Stimulated activated CD4-positive, alpha-beta T cell treated with anti-CD3 and anti-CD28 coated beads, Interleukin-1b, Interleukin-23, amount 100 ng/mL, for 4 hours (primary cell): ENCODE measurements around the gene PCSK9.
A peak's percentile ranks its signal among the peaks of the same experiment; 100 is the strongest.

Experiments used
- DNase-seq, 2 donors: peaks; one replicate each; pipeline ENCODE4 v3.0.0-alpha.2; 2020; ENCODE audit warnings: low read depth in 2 of 2

Gene PCSK9

DNA sequence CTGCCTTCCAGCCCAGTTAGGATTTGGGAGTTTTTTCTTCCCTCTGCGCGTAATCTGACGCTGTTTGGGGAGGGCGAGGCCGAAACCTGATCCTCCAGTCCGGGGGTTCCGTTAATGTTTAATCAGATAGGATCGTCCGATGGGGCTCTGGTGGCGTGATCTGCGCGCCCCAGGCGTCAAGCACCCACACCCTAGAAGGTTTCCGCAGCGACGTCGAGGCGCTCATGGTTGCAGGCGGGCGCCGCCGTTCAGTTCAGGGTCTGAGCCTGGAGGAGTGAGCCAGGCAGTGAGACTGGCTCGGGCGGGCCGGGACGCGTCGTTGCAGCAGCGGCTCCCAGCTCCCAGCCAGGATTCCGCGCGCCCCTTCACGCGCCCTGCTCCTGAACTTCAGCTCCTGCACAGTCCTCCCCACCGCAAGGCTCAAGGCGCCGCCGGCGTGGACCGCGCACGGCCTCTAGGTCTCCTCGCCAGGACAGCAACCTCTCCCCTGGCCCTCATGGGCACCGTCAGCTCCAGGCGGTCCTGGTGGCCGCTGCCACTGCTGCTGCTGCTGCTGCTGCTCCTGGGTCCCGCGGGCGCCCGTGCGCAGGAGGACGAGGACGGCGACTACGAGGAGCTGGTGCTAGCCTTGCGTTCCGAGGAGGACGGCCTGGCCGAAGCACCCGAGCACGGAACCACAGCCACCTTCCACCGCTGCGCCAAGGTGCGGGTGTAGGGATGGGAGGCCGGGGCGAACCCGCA is at the start of gene PCSK9:
PCSK9 (plus strand) TSS at position 207 of the 741 bp plus-strand sequence; CDS start at position 497, 290 bp downstream.
- no peak for DNase-seq

DNA sequence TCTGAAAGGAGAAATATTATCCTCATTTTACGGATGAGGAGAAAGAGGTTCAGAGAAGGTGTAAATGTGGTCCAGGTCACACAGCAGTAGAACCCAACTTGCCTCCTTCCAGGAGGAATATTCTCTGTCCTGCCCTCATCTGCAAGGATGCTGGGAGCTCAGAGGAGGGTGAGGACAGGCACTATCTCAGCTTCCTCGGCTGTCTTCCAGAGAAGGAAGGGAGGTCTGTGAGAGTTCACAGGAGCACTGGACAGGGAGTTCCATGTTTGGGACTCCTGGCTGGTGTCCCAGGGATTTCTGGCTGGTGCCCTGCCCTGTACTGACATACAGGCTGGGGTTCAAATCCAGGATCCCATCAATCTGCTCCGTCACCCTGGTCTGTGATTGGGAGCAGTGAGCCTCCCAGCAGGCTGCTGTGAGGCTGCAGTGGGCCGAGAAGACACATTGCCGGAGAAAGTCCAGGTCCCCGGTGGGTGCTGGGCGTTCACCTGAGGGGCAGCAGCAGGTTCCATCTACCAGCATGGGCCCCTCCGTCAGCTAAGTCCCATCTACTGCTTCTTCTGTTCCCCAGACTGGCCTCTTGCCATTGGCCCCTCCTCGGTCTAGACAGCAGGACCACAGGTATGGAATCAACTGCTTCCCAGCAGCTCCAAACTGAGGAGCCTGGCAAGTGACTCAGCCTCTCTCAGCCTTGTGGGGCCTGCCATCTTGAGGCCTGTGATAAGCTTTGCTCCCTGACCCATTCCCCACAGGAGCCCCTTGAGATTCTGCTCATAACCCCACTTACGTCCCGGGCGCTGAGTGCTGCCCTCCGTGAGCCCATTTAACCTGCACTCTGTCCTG is 49.2 kb upstream of the PCSK9 start:
- no peak for DNase-seq

DNA sequence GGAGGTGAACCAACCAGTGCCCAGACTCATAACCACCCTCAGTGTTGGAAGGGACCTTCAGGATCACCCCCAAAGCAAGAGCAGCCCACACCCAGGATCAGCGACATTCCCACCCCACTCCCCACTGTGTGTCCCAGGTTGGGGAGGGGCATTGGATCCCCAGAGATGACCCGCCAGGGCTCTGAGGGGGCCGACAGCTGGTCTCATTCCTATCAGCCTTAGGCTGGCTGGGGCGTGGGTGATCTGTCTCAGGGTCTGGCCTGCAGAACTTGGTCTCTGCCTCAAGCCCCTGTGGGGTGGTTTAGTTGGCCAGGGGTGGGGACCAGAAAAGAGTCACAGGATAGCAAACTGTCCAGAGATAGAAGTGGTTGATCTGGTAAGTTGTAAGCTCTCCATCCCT is 48.4 kb upstream of the PCSK9 start:
- no peak for DNase-seq

DNA sequence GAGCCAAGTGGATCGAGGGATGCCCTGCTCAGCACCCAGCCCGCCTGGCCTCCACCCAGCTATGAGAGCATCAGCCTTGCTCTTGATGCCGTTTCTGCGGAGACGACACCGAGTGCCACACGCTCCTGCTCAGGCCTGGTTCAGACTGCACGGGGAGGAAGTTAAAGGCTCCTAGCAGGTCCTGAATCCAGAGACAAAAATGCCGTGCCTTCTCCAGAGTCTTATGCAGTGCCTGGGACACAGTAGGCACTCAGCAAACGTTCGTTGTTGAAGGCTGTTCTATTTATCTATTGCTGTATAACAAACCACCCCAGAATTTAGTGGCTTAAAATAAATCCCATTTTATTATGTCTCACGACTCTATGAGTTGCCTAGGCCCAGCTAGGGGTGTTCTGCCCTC is 47.4 kb upstream of the PCSK9 start:
- DNase-seq: no peak

DNA sequence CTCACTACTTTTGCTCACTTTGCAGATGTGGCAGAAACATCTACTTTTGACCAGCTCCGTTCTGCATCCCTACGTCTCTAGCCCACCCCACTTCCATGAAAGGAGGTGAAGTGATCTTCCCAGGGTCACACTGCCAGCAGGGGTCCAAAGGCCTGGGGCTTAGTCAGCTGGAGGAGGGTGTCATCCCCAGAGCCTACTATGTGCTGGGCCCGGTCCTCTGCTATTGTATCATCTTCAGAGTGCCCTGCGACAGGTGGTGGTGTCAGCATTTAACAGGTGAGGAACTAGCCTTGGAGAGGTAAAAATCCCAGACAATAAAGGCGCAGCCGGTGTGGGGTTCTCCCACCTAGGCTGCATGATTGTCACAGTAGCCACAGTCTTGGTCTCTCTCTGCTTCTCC is 46.2 kb upstream of the PCSK9 start:
- no peak for DNase-seq

DNA sequence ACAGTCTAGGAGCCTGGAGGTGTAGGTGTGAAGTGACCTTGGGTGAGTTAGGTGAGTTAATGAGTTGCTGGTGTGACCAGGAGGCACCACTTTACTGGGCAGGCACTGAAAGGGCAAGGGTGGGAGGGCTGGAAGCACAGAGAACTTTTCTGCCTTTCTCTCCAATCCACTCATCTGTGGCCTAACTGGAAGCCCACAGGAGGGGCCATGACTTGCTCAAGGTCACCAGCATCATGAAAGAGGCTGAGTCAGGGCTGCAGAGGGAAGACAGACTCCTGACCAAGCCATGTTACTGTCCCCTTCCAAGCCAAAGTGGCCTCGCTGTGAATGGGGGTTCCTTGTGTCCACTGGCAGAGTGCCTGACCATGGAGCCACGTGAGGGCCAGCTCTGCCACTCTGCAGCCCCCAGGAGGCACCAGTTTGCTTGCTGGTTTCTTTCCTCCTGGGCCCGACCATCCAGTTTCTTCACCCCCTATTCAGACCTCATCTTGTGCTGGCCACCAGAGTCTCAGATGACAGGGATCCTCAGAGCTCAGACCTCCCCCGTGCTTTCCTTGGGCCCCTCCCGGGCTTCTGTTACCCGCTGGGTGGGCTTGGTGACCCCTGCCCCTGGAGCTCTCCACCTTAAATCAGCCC is 44.9 kb upstream of the PCSK9 start:
- DNase-seq: no peak

DNA sequence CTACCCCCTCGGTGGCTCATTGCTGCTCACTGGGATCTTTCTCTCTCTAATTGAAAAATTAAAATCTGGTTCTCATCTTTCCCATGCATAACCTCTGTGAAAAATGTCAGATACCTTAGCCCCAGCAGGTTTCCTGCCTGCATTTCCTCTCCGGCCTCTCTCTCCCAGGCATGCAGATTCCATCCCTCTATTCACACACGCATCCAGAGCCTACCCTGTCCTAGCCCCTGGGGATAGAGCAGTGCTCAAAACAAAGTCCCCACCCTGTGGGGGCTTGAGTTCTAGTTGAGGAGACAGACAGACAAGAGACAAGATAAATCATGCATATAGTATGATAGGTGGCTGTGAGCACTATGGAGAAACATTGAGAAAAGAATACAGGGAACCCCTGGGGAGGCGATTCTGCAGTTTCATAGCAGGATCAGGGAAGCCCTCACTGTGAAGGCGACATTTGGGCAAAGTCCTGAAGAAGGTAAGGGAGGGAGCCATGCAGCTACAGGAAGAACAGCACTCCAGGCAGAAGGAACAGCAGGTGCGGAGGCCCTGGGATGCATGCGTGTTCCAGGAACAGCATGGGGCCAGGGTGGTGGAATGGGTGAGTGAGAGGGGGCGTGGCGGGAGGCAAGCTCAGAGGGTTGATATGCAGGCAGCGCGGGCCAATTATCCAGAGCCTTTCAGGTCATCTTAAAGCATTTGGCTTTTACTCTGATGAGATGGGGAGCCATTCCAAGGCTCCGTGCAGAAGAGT is 44.2 kb upstream of the PCSK9 start:
- DNase-seq: no peak

DNA sequence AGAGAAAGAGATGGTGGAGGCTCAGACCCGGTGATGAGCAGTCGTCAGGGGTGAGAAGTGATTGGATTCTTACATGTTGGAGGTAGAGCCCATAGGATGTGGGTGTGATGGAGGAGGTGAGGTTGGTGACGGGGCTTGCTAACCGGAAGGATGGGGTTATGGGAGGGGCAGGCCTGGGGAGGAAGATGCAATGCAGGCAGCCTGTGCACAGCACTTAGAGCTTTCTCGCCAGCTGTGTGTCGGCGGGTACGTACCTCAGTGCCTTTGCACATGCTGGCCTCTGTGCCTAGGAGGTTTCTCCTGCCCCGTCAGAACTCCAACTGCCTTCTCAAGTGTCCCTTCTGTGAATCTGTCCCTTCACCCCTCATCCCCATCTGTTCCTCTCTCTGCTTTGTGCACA is 43.5 kb upstream of the PCSK9 start:
- DNase-seq: peak in 1 of 2 donors; percentile 10

DNA sequence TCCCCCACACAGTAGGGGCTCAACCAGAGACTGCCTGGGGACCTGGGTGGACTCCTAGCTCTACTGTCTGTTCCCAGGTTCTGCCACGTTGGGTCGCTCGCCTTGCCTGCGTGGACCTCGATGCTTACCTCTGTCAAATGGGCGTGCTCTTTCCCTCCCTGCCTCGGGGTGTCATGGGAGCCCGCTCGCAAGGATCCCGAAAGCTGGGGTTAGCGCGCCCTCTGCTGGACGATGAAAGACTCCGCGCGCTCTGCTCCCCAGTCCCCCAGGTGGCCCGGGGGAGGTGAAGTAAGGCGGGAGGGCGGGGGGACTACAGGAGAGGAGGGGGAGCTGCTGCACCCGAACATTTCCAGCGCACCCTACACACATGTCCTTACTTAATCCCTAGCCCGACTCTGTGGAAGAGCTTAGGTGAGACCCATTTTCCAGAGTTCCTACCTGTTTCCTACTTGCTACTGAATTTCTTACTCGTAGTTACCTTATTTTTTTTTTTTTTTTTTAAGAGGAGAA is 42.9 kb upstream of the PCSK9 start:
- DNase-seq: peak; percentile 69 to 71

DNA sequence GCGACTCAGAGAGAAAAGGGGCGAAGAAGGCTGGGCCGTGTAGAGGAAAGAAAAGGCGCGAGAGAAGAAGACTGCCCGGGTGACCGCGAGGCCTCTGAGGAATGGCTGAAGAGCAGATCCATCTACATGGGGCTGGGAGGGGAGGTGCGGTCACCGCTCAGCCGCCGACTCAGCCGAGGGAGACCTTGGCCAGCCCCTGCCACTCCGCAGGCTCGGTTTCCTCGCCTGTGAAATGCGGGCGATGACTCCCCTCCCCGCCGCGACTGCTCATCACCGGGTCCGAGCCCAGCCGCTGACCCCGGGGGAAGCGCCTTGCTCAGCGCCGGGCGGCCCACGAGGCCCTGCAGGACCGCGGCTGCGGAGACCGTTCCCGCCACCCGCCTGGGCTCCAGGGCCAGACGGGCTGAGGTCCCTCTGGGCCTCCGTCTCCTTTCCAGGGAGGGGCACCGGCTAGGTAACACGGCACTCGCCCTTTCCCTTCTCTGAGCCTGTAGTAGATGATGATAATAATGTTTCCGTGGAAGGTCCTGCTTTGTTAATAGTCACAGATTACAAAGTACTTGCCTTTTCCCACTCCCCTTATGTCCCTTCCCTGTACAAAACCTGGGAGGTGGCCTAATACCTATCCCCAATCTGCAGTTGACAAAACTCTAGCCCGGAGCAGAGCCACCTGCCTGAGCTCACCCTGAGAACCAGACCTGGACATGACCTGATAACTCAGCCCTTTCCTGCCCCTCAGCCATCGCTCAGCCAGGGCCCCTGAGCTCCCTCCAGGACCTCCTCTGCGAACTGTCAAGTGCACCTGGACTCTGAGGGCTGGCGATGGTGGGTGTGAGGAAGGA is 42.3 kb upstream of the PCSK9 start:
- no peak for DNase-seq

DNA sequence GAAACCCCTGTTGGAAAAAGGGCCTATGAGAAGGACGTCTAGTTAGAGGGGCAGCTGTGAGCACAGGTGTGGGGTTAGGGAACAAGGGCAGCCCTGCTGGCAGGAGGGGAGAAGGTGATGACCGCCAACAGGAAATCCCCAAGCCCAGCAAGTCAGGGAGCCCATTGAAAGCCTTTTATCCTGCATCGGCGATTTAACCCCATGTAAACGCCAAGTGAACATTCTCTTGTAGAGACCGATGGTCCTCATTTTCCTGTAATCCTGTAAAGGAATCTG is 41.7 kb upstream of the PCSK9 start:
- DNase-seq: no peak

DNA sequence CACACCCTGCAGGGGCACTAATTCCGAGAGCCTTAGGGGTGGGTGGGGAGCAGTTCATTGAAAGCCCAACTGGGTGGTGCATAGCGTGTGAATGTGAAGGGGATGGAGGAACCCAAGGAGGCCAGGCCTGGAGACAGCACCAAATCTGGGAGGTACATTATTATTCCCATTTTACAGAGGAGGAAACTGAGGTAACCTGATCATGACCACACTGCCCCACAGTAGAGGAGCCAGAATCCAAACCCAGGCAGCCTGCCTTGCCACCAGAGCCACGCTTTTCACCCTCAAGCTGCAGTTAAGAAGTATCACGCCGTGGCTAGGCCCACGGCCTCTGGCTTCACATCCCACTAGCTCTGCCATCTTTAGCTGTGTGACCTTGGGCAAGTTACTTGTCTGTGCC is 41.2 kb upstream of the PCSK9 start:
- DNase-seq: no peak

DNA sequence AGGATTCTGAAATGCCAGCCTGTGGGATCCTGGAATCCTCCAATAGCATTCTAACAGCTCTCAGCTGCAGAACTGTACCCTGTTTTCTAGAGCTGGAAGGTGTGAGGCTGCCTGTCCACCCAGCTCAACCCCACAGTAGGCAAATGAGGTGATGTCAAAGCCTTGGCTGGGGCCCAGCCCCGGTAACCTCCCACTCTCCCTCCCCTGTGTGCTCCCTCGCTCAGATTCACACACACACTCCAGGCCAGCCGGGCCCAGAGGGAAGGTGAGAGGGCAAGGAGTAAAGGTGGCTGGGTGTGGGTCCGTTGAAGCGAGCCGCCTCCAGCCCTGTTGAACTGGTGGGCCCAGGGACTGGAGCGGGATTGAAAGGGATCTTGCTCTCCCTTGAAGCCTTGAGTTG is 40.7 kb upstream of the PCSK9 start, which contains the start of gene BSND:
BSND (plus strand) TSS at position 257 of the 400 bp plus-strand sequence. CDS start 254 bp downstream, outside the sequence.
- no peak for DNase-seq

DNA sequence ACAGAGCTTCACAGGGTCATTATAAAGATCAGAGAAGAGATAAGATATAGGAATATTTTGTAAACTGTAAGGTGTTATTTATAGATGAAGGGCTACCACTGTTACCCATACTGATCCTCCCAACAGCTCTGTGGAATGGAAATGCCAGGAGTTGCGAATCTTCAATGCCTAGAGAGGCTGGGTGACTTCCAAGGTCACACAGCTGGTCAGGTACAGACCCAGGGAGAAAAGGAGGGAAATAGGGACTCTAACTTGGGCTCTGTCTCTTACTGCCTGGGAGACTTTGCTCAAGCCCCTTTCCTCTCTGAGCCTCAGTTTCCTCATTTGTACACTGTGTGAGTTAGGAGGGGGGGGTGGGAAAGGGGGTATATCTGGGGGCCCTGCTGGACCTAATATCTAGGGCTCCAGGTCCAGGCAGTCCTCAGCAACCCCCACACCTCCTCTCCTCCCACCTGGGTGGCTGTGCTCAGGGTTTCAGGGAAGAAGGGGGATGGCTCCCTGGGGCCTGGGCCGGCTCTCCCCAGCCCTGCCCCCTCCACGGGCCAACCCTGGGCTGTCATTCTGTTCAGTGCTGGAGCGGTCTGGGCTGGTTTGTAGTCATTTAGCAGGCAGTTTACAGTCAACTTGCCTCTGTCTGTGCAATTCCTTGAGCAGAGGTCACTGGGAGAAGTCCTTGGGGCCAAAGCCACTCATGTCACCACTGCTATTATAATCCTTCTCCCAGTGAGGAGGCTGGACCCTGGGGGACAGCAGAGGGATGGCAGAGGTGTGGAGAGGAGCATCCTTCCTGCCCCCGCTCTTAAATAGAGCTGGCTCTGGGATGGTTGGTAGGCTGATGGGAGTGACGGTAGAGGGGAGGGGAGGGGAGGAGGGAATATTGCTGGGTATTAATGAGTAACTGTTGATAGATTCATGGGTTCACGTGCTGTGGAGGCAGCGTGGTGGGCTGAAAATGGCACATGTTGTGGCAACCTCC is 39.0 kb upstream of the PCSK9 start:
- DNase-seq: no peak

DNA sequence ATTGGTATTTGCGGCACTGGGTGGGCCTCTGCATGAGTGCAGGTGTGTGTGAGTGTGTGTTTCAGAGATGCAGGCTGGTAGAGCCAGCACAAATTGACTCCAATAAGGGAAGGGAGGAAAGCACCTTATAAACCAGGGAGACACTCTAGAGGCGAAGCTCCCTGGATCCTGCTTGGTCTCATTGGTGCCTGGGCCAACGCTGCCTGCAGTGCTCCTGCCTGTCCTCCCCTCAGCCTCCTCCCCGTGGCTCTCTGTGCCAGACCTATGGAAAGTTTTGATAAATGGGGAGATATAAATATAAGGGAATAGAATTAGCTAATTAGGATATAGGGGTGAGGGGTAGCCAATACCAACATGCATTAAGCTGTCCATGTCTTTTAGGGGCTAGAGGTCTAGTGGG is 38.0 kb upstream of the PCSK9 start:
- DNase-seq: no peak

DNA sequence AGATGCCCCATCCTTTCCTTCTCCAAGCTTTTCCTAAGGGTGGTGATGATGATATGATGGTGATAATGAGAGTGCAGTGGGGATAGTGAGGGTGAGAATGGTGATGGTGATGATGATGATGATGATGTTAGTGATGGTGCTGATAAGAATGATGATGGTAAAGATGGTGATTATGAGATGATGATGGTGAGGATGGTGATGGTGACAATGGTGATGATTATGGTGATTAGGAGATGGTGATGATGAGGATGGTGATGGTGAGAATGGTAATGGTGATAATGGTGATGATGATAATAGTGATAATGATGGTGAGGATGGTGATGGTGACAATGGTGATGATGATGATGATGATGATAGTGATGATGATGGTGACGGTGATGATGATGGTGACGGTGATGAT is 36.7 kb upstream of the PCSK9 start:
- DNase-seq: no peak

DNA sequence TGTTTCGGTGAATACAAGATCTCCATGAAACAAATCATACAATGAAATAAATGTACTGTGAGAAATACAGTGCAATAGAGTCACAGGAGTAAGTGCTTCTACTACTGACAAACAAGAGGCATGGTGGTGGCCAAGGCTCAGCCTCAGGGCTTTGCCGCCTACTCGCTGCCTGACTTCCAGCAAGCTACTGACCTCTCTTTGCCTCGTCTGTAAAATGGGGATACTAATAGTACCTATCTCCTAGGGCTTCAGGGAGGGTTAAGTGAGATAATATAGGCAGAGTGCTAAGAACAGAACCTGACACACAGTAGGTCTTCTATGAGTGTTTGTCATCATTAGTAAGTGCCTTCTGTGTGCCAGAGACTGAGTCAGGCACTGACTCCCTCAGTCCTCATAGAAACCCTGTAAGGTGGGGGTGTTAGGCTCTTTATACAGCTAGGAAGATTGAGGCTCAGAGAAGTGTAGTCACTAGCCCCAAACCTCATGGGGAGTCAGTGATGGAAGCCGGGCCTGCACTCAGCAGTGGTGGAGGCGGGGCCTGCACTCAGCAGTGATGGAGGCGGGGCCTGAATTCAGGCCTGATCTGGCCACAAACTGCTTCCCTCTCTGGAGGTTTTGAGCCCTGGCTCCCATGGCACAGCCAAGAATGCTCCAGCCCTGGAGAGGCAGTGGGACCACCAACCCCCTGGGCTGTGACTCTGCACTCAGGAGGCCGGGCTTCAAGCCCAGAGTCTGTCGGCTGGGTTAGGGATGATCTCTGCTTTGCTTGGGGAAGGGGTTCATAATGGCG is 33.8 kb upstream of the PCSK9 start:
- no peak for DNase-seq

DNA sequence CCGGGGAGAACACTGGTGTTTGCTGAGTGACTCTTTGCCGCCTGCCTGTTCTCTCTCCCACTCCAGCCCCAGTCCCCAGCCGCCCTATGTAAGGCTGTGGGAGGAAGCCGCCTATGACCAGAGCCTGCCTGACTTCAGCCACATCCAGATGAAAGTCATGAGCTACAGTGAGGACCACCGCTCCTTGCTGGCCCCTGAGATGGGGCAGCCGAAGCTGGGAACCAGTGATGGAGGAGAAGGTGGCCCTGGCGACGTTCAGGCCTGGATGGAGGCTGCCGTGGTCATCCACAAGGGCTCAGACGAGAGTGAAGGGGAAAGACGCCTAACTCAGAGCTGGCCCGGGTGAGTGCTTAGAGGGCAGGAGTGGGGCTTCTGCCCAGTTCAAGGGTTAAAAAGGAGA is 32.4 kb upstream of the PCSK9 start:
- no peak for DNase-seq

DNA sequence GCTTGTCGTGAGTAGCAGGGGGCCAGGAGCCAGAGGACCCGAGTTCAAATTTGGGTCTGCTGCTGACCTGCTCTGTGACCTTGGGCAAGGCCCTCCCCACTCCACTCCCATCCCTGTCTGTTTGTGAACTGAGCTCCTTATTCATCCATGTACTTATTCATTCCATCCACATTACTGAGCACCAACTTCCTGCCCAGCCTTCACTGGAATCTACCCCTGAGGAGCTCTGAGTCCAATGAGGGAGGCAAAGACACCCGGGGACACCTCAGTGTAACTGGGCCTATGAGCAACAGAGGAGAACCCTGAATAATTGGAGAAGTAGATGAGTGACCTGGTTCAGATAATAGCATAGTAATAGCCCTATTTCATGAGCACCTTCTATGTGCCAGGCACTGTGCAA is 31.7 kb upstream of the PCSK9 start:
- no peak for DNase-seq
